HepG2 (cell line): Measurements from ENCODE around the gene BIVM. TPM values are rescaled to one million over a fixed set of nuclear protein-coding genes. Genes with fewer than 3 reads are reported as not detected.
A peak's percentile ranks its signal among the peaks of the same experiment; 100 is the strongest.

ENCODE experiments used
- ARHGAP35 ChIP-seq: sonication (generic); formaldehyde crosslinking; IDR thresholded peaks from 2 replicates; pipeline ENCODE4 v1.9.0; 2022; ENCODE audit warnings: mild to moderate bottlenecking, inconsistent platforms, moderate library complexity, missing genetic modification reagents, borderline replicate concordance
- ATM ChIP-seq: fragments of 450-650 bp; IDR thresholded peaks from 2 replicates; pipeline ENCODE4 v1.7.1; 2017; ENCODE audit warnings: mild to moderate bottlenecking, borderline replicate concordance
- CEBPB ChIP-seq: IDR thresholded peaks from 2 replicates; pipeline ENCODE4 v1.6.1; 2011; ENCODE audit warnings: low read depth, low read length, improper control_type of control experiment, borderline replicate concordance
- KDM5B ChIP-seq: sonication (generic); formaldehyde crosslinking; IDR thresholded peaks from 2 replicates; pipeline ENCODE4 v1.4.0; 2020; ENCODE audit warnings: missing genetic modification reagents, mild to moderate bottlenecking, borderline replicate concordance
- MXD4 ChIP-seq: IDR thresholded peaks from 2 replicates; pipeline ENCODE4 v1.6.1; 2016; ENCODE audit warnings: mild to moderate bottlenecking, missing biosample characterization, missing genetic modification reagents
- SAFB2 ChIP-seq: sonication (generic); formaldehyde crosslinking; IDR thresholded peaks from 2 replicates; pipeline ENCODE4 v1.5.1; 2020; ENCODE audit warnings: missing genetic modification reagents, low read depth, mild to moderate bottlenecking, borderline replicate concordance
- SALL1 ChIP-seq: sonication (generic); formaldehyde crosslinking; IDR thresholded peaks from 2 replicates; pipeline ENCODE4 v1.8.0; 2022; ENCODE audit warnings: mild to moderate bottlenecking, missing genetic modification reagents
- U2AF2 ChIP-seq: fragments of 200-400 bp; formaldehyde crosslinking; IDR thresholded peaks from 2 replicates; pipeline ENCODE4 v1.6.1; 2017; ENCODE audit warnings: low read depth, mild to moderate bottlenecking, low read length
- ZFP90 ChIP-seq: sonication (generic); formaldehyde crosslinking; IDR thresholded peaks from 2 replicates; pipeline ENCODE4 v1.8.0; 2022; ENCODE audit warnings: missing genetic modification reagents, mild to moderate bottlenecking, inconsistent platforms, borderline replicate concordance
- ZNF317 ChIP-seq: sonication (generic); formaldehyde crosslinking; IDR thresholded peaks from 2 replicates; pipeline ENCODE4 v1.5.0; 2020; ENCODE audit warnings: mild to moderate bottlenecking, missing genetic modification reagents
- ZNF431 ChIP-seq: sonication (generic); formaldehyde crosslinking; IDR thresholded peaks from 2 replicates; pipeline ENCODE4 v1.9.0; 2022; ENCODE audit warnings: missing genetic modification reagents, low read depth, mild to moderate bottlenecking, borderline replicate concordance
- ZNF564 ChIP-seq: sonication (generic); formaldehyde crosslinking; IDR thresholded peaks from 2 replicates; pipeline ENCODE4 v1.8.1; 2023; ENCODE audit warnings: mild to moderate bottlenecking, missing genetic modification reagents
- ZNF570 ChIP-seq: sonication (generic); formaldehyde crosslinking; IDR thresholded peaks from 2 replicates; pipeline ENCODE4 v1.4.0; 2020; ENCODE audit warnings: mild to moderate bottlenecking, missing genetic modification reagents, borderline replicate concordance
- ZNF720 ChIP-seq: sonication (generic); formaldehyde crosslinking; IDR thresholded peaks from 2 replicates; pipeline ENCODE4 v1.4.0; 2020; ENCODE audit warnings: missing genetic modification reagents
- ZNF777 ChIP-seq: sonication (generic); formaldehyde crosslinking; IDR thresholded peaks from 2 replicates; pipeline ENCODE4 v1.4.0; 2020; ENCODE audit warnings: missing genetic modification reagents
- ZNF781 ChIP-seq: sonication (generic); formaldehyde crosslinking; IDR thresholded peaks from 2 replicates; pipeline ENCODE4 v1.5.1; 2020; ENCODE audit warnings: borderline replicate concordance, mild to moderate bottlenecking, missing genetic modification reagents; ENCODE audit errors: not compliant biosample characterization
- ZNF788 ChIP-seq: sonication (generic); formaldehyde crosslinking; IDR thresholded peaks from 2 replicates; pipeline ENCODE4 v1.5.0; 2020; ENCODE audit warnings: mild to moderate bottlenecking, missing genetic modification reagents, borderline replicate concordance
- polyA plus RNA-seq, 8 experiments: library from polyadenylated mRNA; depleted of rRNA in 3 of 8; stranded (reverse) in 7 of 8; unstranded in 1 of 8; fragments of >200 nt; fragmentation: Illumina TruSeq in 4 of 8; extraction: Trizol in 4 of 8; gene quantifications; 2 replicates each; pipeline versions ENCODE4 v1.2.1 to v1.2.3, GENCODE V29; 2011 to 2016; ENCODE audit warnings: low read depth in 4 of 8, missing spikeins in 1 of 8, mixed read lengths in 1 of 8; ENCODE audit not compliant: insufficient read depth in 1 of 8
- total RNA-seq, 5 experiments: library from RNA; depleted of rRNA; stranded (reverse); fragments of >200 nt; fragmentation: Illumina TruSeq; extraction: Trizol; gene quantifications; 2 replicates each; pipeline ENCODE4 v1.2.3, GENCODE V29; 2016; ENCODE audit warnings: low read depth in 1 of 5
- TF ChIP-seq, protein P1 (sequence below): sonication (generic); formaldehyde crosslinking; IDR thresholded peaks from 2 replicates; pipeline ENCODE4 v1.4.0; 2020; ENCODE audit warnings: missing genetic modification reagents
- TF ChIP-seq, protein P2 (sequence below): sonication (generic); formaldehyde crosslinking; IDR thresholded peaks from 2 replicates; pipeline ENCODE4 v1.5.1; 2020; ENCODE audit warnings: missing genetic modification reagents, mild to moderate bottlenecking, borderline replicate concordance
- TF ChIP-seq, protein P3 (sequence below): sonication (generic); formaldehyde crosslinking; conservative IDR thresholded peaks from 2 replicates; pipeline ENCODE4 v1.8.1; 2023; ENCODE audit warnings: missing genetic modification reagents
- TF ChIP-seq, protein P4 (sequence below): IDR thresholded peaks from 2 replicates; pipeline ENCODE4 v1.6.1; 2016; ENCODE audit warnings: low read depth

The BIVM gene
- total and polyA plus RNA-seq, 2 of the 13 experiments (the other 11 are each of a cell fraction or from before 2014, with no cell fraction given): 10.4 to 15.8 TPM

DNA sequence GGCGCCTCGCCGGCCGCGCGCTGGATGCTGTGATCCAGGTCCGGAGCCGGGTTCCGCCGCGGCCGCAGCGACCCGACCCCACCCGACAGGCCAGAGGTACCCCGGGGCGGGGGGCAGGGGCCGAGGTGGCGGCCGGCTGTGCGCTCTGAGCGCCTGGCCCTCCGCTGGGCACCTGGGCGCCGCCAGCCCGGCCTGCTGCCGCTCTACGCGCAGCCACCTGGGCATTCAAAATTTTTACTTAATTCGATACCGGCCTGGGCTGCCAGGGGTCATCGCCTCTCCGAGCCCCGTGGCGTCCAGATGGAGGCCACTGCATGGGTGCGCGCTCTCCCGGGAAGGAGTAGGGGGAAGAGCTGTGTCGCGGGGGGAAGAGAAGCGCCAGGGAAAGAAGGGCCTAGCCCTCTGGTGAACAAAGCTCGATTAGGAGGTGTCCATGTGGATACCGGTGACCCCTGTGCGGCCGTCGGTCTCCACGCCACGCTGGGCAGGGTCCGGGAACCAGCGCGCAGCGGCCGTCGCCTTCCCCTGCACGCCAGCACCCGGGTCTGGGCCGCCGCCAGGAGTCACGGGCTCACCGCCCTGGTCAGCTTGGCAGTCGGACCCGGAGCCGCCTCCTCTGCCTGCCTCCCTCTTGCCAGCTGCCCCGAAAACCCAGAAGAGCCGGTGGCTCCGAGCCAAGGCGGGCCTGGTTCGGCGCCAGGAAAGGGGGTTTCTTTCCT, 666 bp downstream of the BIVM start (continued):
- TF ChIP-seq, protein P1, sequence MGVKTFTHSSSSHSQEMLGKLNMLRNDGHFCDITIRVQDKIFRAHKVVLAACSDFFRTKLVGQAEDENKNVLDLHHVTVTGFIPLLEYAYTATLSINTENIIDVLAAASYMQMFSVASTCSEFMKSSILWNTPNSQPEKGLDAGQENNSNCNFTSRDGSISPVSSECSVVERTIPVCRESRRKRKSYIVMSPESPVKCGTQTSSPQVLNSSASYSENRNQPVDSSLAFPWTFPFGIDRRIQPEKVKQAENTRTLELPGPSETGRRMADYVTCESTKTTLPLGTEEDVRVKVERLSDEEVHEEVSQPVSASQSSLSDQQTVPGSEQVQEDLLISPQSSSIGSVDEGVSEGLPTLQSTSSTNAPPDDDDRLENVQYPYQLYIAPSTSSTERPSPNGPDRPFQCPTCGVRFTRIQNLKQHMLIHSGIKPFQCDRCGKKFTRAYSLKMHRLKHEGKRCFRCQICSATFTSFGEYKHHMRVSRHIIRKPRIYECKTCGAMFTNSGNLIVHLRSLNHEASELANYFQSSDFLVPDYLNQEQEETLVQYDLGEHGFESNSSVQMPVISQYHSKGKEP (CRISPR knock-in tag): no peak
- TF ChIP-seq SAFB2 (CRISPR knock-in tag) (no peak), MXD4 (no peak), ATM (no peak), ZNF788 (CRISPR knock-in tag) (no peak), ZNF777 (CRISPR knock-in tag) (peak; percentile 85), ZNF570 (CRISPR knock-in tag) (no peak), U2AF2 (no peak), KDM5B (CRISPR knock-in tag) (no peak), ZNF720 (CRISPR knock-in tag) (no peak), ZNF317 (no peak), ZFP90 (CRISPR knock-in tag) (no peak), ZNF431 (CRISPR knock-in tag) (0 out of 2 replicates have a peak, but pooled peaks have one; percentile 2), ZNF781 (CRISPR knock-in tag) (no peak), SALL1 (CRISPR knock-in tag) (no peak), ZNF564 (CRISPR knock-in tag) (no peak), CEBPB (no peak), ARHGAP35 (CRISPR knock-in tag) (no peak)
- TF ChIP-seq, protein P2, sequence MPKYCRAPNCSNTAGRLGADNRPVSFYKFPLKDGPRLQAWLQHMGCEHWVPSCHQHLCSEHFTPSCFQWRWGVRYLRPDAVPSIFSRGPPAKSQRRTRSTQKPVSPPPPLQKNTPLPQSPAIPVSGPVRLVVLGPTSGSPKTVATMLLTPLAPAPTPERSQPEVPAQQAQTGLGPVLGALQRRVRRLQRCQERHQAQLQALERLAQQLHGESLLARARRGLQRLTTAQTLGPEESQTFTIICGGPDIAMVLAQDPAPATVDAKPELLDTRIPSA (CRISPR knock-in tag): 0 out of 2 replicates have a peak, but pooled peaks have one; percentile 41
- TF ChIP-seq, protein P3, sequence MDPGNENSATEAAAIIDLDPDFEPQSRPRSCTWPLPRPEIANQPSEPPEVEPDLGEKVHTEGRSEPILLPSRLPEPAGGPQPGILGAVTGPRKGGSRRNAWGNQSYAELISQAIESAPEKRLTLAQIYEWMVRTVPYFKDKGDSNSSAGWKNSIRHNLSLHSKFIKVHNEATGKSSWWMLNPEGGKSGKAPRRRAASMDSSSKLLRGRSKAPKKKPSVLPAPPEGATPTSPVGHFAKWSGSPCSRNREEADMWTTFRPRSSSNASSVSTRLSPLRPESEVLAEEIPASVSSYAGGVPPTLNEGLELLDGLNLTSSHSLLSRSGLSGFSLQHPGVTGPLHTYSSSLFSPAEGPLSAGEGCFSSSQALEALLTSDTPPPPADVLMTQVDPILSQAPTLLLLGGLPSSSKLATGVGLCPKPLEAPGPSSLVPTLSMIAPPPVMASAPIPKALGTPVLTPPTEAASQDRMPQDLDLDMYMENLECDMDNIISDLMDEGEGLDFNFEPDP (CRISPR knock-in tag): no peak
- TF ChIP-seq, protein P4, sequence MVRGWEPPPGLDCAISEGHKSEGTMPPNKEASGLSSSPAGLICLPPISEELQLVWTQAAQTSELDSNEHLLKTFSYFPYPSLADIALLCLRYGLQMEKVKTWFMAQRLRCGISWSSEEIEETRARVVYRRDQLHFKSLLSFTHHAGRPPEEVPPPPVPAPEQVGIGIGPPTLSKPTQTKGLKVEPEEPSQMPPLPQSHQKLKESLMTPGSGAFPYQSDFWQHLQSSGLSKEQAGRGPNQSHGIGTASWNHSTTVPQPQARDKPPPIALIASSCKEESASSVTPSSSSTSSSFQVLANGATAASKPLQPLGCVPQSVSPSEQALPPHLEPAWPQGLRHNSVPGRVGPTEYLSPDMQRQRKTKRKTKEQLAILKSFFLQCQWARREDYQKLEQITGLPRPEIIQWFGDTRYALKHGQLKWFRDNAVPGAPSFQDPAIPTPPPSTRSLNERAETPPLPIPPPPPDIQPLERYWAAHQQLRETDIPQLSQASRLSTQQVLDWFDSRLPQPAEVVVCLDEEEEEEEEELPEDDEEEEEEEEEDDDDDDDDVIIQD: no peak
